ENCODE measurements around the gene KMT5B. TPM values are rescaled to one million over a fixed set of nuclear protein-coding genes. Genes with fewer than 3 reads are reported as not detected.

Gene KMT5B
- total and polyA plus RNA-seq, 2 experiments from 2014 or later = 26.4 to 31.0 TPM

DNA sequence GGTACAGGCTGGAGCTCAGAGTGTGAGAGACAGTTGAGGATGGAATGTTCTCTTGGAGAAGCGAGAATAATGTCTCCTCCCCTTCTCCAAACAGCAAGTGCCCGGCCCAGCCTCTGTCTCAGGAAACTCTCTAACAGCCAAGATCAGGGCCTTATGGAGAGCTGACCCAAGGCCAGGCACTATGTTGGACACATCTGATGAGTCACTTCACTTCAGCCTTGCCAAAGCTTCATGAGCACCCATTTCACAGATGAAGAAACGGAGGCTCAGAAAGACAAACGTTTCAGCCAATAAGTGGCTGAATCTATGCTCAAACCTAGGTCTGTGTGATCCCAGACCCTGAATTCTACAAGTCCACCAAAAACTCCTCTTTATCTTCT is 69.8 kb downstream of the KMT5B start:
- Mint-ChIP-seq H3K36me3 (ENCODE audit: low read depth) (no peaks in the 10 kb centered on the region), H3K4me1 (peaks cover 2% of the 10 kb centered on the region; the same call in 2 of the 3 replicates), H3K27me3 (ENCODE audit: insufficient read depth, low read depth, poor library complexity) (peaks cover 4% of the 10 kb centered on the region), H3K9me3 (no peaks in the 10 kb centered on the region), H3K4me3 (no peak overlapping the region), H3K27ac (no peak overlapping the region)
- ATAC-seq = no peak
- no peaks in the 10 kb centered on the region for H3K79me2 ChIP-seq (replicated peaks; ENCODE audit: insufficient read depth)
- DNase-seq (ENCODE audit: low spot score) = no peak
- H3K4me2 ChIP-seq = no peak overlapping the region
- no peak overlapping the region for H2AFZ ChIP-seq
- no peaks in the 10 kb centered on the region for H3K36me3 ChIP-seq (ENCODE audit: insufficient read depth)
- H3K4me3 ChIP-seq = no peak overlapping the region
- TF ChIP-seq, protein P1, sequence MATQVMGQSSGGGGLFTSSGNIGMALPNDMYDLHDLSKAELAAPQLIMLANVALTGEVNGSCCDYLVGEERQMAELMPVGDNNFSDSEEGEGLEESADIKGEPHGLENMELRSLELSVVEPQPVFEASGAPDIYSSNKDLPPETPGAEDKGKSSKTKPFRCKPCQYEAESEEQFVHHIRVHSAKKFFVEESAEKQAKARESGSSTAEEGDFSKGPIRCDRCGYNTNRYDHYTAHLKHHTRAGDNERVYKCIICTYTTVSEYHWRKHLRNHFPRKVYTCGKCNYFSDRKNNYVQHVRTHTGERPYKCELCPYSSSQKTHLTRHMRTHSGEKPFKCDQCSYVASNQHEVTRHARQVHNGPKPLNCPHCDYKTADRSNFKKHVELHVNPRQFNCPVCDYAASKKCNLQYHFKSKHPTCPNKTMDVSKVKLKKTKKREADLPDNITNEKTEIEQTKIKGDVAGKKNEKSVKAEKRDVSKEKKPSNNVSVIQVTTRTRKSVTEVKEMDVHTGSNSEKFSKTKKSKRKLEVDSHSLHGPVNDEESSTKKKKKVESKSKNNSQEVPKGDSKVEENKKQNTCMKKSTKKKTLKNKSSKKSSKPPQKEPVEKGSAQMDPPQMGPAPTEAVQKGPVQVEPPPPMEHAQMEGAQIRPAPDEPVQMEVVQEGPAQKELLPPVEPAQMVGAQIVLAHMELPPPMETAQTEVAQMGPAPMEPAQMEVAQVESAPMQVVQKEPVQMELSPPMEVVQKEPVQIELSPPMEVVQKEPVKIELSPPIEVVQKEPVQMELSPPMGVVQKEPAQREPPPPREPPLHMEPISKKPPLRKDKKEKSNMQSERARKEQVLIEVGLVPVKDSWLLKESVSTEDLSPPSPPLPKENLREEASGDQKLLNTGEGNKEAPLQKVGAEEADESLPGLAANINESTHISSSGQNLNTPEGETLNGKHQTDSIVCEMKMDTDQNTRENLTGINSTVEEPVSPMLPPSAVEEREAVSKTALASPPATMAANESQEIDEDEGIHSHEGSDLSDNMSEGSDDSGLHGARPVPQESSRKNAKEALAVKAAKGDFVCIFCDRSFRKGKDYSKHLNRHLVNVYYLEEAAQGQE (IDR thresholded peaks at IDR 0.05; ENCODE audit: unreplicated experiment) = no peak
- no peak for TF ChIP-seq ZNF114 (CRISPR knock-in tag; IDR thresholded peaks at IDR 0.05)
- TF ChIP-seq POLR2AphosphoS5 (IDR thresholded peaks at IDR 0.05; ENCODE audit: low read depth) = no peak
- TF ChIP-seq CREB1 (CRISPR knock-in tag; IDR thresholded peaks at IDR 0.05; ENCODE audit: low read depth) = no peak
- no peak for TF ChIP-seq NANOG (IDR thresholded peaks at IDR 0.05; ENCODE audit: borderline replicate concordance)
- TF ChIP-seq, protein P2, sequence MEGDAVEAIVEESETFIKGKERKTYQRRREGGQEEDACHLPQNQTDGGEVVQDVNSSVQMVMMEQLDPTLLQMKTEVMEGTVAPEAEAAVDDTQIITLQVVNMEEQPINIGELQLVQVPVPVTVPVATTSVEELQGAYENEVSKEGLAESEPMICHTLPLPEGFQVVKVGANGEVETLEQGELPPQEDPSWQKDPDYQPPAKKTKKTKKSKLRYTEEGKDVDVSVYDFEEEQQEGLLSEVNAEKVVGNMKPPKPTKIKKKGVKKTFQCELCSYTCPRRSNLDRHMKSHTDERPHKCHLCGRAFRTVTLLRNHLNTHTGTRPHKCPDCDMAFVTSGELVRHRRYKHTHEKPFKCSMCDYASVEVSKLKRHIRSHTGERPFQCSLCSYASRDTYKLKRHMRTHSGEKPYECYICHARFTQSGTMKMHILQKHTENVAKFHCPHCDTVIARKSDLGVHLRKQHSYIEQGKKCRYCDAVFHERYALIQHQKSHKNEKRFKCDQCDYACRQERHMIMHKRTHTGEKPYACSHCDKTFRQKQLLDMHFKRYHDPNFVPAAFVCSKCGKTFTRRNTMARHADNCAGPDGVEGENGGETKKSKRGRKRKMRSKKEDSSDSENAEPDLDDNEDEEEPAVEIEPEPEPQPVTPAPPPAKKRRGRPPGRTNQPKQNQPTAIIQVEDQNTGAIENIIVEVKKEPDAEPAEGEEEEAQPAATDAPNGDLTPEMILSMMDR (conservative IDR thresholded peaks at IDR 0.05; ENCODE audit: low read depth in 2 of 2) = no peak
- no peak overlapping the region for H3K27ac ChIP-seq (ENCODE audit: low read depth)
- H3K9me2 ChIP-seq (ENCODE audit: insufficient read depth) = no peaks in the 10 kb centered on the region
- H3K27me3 ChIP-seq (ENCODE audit: insufficient read depth) = no peaks in the 10 kb centered on the region
- no peaks in the 10 kb centered on the region for H4K20me1 ChIP-seq (replicated peaks; ENCODE audit: insufficient read depth)
- H3F3A ChIP-seq (replicated peaks; ENCODE audit: low read depth) = no peaks in the 10 kb centered on the region
- no peaks in the 10 kb centered on the region for H3K4me1 ChIP-seq (ENCODE audit: insufficient read depth)

GRCh38 chr11:68142441-68143309 is 70.4 kb downstream of the KMT5B start:
- Histone ChIP-seq H3K9me2 (ENCODE audit: insufficient read depth) (no peaks in the 10 kb centered on the region), H3K36me3 (ENCODE audit: insufficient read depth) (no peaks in the 10 kb centered on the region), H3K27me3 (ENCODE audit: insufficient read depth) (no peaks in the 10 kb centered on the region), H3K79me2 (replicated peaks; ENCODE audit: insufficient read depth) (no peaks in the 10 kb centered on the region), H3K4me2 (no peak overlapping the region), H3F3A (replicated peaks; ENCODE audit: low read depth) (no peaks in the 10 kb centered on the region), H3K27ac (ENCODE audit: low read depth) (no peak overlapping the region), H3K4me1 (ENCODE audit: insufficient read depth) (no peaks in the 10 kb centered on the region), H2AFZ (no peak overlapping the region), H3K4me3 (no peak overlapping the region), H4K20me1 (replicated peaks; ENCODE audit: insufficient read depth) (no peaks in the 10 kb centered on the region)
- H3K27me3 Mint-ChIP-seq (ENCODE audit: insufficient read depth, low read depth, poor library complexity) = peaks cover 5% of the 10 kb centered on the region
- no peaks in the 10 kb centered on the region for H3K36me3 Mint-ChIP-seq (ENCODE audit: low read depth)
- no peak overlapping the region for H3K4me3 Mint-ChIP-seq
- ATAC-seq = no peak
- H3K4me1 Mint-ChIP-seq = peaks cover 5% of the 10 kb centered on the region; the same call in 2 of the 3 replicates
- H3K9me3 Mint-ChIP-seq = no peaks in the 10 kb centered on the region
- DNase-seq (ENCODE audit: low spot score) = no peak
- no peak overlapping the region for H3K27ac Mint-ChIP-seq
- no peak for TF ChIP-seq STAT1 (IDR thresholded peaks at IDR 0.05; ENCODE audit: unreplicated experiment)
- TF ChIP-seq EZH2 (IDR thresholded peaks at IDR 0.05; ENCODE audit: low read depth, unreplicated experiment) = no peak
- TF ChIP-seq JUNB (IDR thresholded peaks at IDR 0.05; ENCODE audit: unreplicated experiment) = no peak
- TF ChIP-seq, protein P3, sequence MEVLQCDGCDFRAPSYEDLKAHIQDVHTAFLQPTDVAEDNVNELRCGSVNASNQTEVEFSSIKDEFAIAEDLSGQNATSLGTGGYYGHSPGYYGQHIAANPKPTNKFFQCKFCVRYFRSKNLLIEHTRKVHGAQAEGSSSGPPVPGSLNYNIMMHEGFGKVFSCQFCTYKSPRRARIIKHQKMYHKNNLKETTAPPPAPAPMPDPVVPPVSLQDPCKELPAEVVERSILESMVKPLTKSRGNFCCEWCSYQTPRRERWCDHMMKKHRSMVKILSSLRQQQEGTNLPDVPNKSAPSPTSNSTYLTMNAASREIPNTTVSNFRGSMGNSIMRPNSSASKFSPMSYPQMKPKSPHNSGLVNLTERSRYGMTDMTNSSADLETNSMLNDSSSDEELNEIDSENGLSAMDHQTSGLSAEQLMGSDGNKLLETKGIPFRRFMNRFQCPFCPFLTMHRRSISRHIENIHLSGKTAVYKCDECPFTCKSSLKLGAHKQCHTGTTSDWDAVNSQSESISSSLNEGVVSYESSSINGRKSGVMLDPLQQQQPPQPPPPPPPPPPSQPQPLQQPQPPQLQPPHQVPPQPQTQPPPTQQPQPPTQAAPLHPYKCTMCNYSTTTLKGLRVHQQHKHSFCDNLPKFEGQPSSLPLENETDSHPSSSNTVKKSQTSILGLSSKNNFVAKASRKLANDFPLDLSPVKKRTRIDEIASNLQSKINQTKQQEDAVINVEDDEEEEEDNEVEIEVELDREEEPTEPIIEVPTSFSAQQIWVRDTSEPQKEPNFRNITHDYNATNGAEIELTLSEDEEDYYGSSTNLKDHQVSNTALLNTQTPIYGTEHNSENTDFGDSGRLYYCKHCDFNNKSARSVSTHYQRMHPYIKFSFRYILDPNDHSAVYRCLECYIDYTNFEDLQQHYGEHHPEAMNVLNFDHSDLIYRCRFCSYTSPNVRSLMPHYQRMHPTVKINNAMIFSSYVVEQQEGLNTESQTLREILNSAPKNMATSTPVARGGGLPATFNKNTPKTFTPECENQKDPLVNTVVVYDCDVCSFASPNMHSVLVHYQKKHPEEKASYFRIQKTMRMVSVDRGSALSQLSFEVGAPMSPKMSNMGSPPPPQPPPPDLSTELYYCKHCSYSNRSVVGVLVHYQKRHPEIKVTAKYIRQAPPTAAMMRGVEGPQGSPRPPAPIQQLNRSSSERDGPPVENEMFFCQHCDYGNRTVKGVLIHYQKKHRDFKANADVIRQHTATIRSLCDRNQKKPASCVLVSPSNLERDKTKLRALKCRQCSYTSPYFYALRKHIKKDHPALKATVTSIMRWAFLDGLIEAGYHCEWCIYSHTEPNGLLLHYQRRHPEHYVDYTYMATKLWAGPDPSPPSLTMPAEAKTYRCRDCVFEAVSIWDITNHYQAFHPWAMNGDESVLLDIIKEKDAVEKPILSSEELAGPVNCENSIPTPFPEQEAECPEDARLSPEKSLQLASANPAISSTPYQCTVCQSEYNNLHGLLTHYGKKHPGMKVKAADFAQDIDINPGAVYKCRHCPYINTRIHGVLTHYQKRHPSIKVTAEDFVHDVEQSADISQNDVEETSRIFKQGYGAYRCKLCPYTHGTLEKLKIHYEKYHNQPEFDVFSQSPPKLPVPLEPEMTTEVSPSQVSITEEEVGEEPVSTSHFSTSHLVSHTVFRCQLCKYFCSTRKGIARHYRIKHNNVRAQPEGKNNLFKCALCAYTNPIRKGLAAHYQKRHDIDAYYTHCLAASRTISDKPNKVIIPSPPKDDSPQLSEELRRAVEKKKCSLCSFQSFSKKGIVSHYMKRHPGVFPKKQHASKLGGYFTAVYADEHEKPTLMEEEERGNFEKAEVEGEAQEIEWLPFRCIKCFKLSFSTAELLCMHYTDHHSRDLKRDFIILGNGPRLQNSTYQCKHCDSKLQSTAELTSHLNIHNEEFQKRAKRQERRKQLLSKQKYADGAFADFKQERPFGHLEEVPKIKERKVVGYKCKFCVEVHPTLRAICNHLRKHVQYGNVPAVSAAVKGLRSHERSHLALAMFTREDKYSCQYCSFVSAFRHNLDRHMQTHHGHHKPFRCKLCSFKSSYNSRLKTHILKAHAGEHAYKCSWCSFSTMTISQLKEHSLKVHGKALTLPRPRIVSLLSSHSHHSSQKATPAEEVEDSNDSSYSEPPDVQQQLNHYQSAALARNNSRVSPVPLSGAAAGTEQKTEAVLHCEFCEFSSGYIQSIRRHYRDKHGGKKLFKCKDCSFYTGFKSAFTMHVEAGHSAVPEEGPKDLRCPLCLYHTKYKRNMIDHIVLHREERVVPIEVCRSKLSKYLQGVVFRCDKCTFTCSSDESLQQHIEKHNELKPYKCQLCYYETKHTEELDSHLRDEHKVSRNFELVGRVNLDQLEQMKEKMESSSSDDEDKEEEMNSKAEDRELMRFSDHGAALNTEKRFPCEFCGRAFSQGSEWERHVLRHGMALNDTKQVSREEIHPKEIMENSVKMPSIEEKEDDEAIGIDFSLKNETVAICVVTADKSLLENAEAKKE (CRISPR knock-in tag; IDR thresholded peaks at IDR 0.05) = no peak
